ENCODE results near the gene SATL1. TPM values are rescaled to one million over a fixed set of nuclear protein-coding genes. Genes with fewer than 3 reads are reported as not detected.

Gene SATL1
- total and polyA plus RNA-seq, 9 of the 15 experiments (the other 6 are each of a cell fraction or from before 2014, with no cell fraction given) = 0.03 to 0.07 (median 0.05) TPM; not detected in 3

DNA sequence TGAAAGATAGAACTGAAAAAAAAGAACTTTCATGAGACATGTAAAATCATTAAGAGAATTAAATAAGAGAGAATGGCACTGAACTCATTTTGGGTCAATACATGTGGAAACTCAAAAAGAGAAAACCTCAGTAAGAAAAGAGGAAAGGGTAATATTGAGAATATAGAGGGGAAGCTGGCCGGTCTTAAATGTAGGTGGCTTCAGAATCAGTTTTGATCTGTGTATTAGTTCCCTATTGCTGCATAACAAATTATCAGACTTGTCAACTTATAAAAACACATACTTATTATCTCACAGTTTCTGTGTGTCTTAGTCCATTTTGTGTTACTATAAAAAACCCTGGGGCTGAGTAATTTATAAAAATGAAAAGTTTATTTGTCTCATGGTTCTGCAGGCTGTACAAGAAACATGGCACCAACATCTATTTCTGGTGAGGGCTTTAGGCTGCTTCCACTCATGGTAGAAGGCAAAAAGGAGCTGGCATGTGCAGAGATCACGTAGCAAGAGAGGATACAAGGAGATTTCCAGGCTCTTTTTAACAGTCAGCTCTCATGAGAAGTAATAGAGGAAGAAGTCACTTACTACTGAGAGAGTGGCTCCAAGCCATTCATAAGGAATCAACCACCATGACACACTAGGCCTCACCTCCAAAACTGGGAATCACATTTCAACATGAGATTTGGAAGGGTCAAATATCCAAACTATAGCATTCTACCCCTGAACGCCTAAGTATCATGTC is 29.6 kb downstream of the SATL1 start:
- FAIRE-seq (no peak), ATAC-seq (no peak), DNase-seq (ENCODE audit: extremely low read depth in 1 of 4, low spot score in 3 of 4) (no peak)
- no peak overlapping the region for H2AFZ ChIP-seq (ENCODE audit: low read depth, low read length)
- H3K4me1 ChIP-seq (replicated peaks in 1 of 2; ENCODE audit: control insufficient read depth in 2 of 2, insufficient read depth in 2 of 2, low read length in 2 of 2) = no peaks in the 10 kb centered on the region
- in situ Hi-C loops (cut with MboI) = no loop called here
- H4K20me1 ChIP-seq (replicated peaks; ENCODE audit: control insufficient read depth, insufficient read depth, low read length) = no peaks in the 10 kb centered on the region
- ChIA-PET POLR2A (no interaction called here), CTCF (ENCODE audit: low intra/inter-chr PET ratio) (no interaction called here)
- H3K9me1 ChIP-seq (ENCODE audit: control insufficient read depth, insufficient read depth, low read length) = no peaks in the 10 kb centered on the region
- H3K9me3 ChIP-seq (replicated peaks; ENCODE audit: control insufficient read depth, insufficient read depth, low read depth, low read length) = no peaks in the 10 kb centered on the region
- no peak overlapping the region for H3K4me3 ChIP-seq
- H3K4me2 ChIP-seq (ENCODE audit: insufficient read depth, low read length) = no peak overlapping the region
- H3K9ac ChIP-seq (ENCODE audit: insufficient read depth in 1 of 2, low read depth in 2 of 2, low read length in 2 of 2) = no peak overlapping the region
- no peak overlapping the region for H3K27ac ChIP-seq (ENCODE audit: extremely low read depth, low read depth, low read length)
- TF ChIP-seq ZNF668 (CRISPR knock-in tag; IDR thresholded peaks at IDR 0.05) (no peak), ZFX (CRISPR knock-in tag; IDR thresholded peaks at IDR 0.05) (no peak), PHF8 (IDR thresholded peaks at IDR 0.05; ENCODE audit: borderline replicate concordance, low read length) (no peak), ARID1B (IDR thresholded peaks at IDR 0.05) (no peak), SLC30A9 (CRISPR knock-in tag; IDR thresholded peaks at IDR 0.05) (no peak), SOX6 (IDR thresholded peaks at IDR 0.05) (no peak), PYGO2 (tag; IDR thresholded peaks at IDR 0.05) (no peak), ERF (CRISPR knock-in tag; IDR thresholded peaks at IDR 0.05) (no peak), POLR3G (IDR thresholded peaks at IDR 0.05; ENCODE audit: extremely low read depth, insufficient read length, insufficient replicate concordance) (no peak), MTA3 (IDR thresholded peaks at IDR 0.05; ENCODE audit: borderline replicate concordance) (no peak), HDAC6 (IDR thresholded peaks at IDR 0.05; ENCODE audit: low read depth, low read length) (no peak), SMARCB1 (IDR thresholded peaks at IDR 0.05; ENCODE audit: insufficient read length, low read depth) (no peak), RUNX1 (IDR thresholded peaks at IDR 0.05; ENCODE audit: low read depth) (no peak), RBFOX2 (IDR thresholded peaks at IDR 0.05; ENCODE audit: low read depth, low read length) (no peak), HNRNPL (IDR thresholded peaks at IDR 0.05; ENCODE audit: low read depth, low read length) (no peak), TRIM24 (IDR thresholded peaks at IDR 0.05) (no peak), SRSF9 (IDR thresholded peaks at IDR 0.05; ENCODE audit: borderline replicate concordance, low read depth, low read length) (no peak), ZNF316 (IDR thresholded peaks at IDR 0.05) (no peak), KLF16 (IDR thresholded peaks at IDR 0.05) (no peak), TAF15 (IDR thresholded peaks at IDR 0.05; ENCODE audit: low read depth, low read length) (no peak)
- H3K36me3 ChIP-seq (ENCODE audit: control insufficient read depth, insufficient read depth, low read length) = no peaks in the 10 kb centered on the region
- WGBS (ENCODE audit: insufficient coverage, low coverage, missing lambda C conversion rate) = 0% methylated on average over 3 of the region's 3 CpGs
- H3K27me3 ChIP-seq (ENCODE audit: control insufficient read depth in 2 of 2, insufficient read depth in 2 of 2, low read length in 2 of 2) = no peaks in the 10 kb centered on the region
- no TSS peak for BruUV-seq (replicated peaks)
- intact Hi-C loops (cut with micrococcal nuclease) = no loop called here
- H3K79me2 ChIP-seq (ENCODE audit: control insufficient read depth, insufficient read depth, low read length) = no peaks in the 10 kb centered on the region

Data from K562 (cell line).